A549 (cell line): ENCODE data around the gene RTP1.

Experiments
- EP300 ChIP-seq, 2 experiments: fragments of >200 bp; sonication (Bioruptor Twin); formaldehyde crosslinking; IDR thresholded peaks; 2 replicates in 1 of 2; 3 replicates in 1 of 2; pipeline ENCODE4 v1.6.1; 2016 to 2017
- KDM1A ChIP-seq: fragments of 200-600 bp; sonication (generic); IDR thresholded peaks from 2 replicates; pipeline ENCODE4 v1.6.1; 2016; ENCODE audit warnings: low read depth, mild to moderate bottlenecking
- TF ChIP-seq, protein P1 (sequence below): fragments of >200 bp; sonication (Bioruptor Twin); formaldehyde crosslinking; IDR thresholded peaks from 3 replicates; pipeline ENCODE4 v1.5.1; 2016

DNA sequence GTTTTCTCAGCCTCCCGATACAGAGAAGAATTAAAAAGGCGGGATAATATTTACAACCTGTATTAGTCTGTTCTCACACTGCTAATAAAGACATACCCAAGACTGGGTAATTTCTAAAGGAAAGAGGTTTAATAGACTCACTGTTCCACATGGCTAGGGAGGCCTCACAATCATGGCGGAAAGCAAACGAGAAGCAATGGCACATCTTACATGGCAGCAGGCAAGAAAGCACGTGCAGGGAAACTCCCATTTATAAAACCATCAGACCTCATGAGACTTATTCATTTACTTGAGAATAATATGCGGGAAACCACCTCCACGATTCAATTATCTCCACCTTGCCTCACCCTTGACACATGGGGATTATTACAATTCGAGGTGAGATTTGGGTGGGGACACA lies 30.5 kb upstream of the RTP1 start:
- TF ChIP-seq EP300 (IDR thresholded peaks at IDR 0.05) (no peak), KDM1A (no peak)
- TF ChIP-seq, protein P1, sequence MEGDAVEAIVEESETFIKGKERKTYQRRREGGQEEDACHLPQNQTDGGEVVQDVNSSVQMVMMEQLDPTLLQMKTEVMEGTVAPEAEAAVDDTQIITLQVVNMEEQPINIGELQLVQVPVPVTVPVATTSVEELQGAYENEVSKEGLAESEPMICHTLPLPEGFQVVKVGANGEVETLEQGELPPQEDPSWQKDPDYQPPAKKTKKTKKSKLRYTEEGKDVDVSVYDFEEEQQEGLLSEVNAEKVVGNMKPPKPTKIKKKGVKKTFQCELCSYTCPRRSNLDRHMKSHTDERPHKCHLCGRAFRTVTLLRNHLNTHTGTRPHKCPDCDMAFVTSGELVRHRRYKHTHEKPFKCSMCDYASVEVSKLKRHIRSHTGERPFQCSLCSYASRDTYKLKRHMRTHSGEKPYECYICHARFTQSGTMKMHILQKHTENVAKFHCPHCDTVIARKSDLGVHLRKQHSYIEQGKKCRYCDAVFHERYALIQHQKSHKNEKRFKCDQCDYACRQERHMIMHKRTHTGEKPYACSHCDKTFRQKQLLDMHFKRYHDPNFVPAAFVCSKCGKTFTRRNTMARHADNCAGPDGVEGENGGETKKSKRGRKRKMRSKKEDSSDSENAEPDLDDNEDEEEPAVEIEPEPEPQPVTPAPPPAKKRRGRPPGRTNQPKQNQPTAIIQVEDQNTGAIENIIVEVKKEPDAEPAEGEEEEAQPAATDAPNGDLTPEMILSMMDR: no peak
